ENCODE measurements around the gene ABCD3.
"Not testable (repeated sequence)": the region's sequence is repeated elsewhere in the genome, so short reads cannot be mapped to it uniquely, and the experiment has no call there.

The ABCD3 gene

GRCh38 chr1:94550800-94551241 is 132.6 kb downstream of the ABCD3 start:
- no peak for DNase-seq (ENCODE audit: low spot score)

DNA sequence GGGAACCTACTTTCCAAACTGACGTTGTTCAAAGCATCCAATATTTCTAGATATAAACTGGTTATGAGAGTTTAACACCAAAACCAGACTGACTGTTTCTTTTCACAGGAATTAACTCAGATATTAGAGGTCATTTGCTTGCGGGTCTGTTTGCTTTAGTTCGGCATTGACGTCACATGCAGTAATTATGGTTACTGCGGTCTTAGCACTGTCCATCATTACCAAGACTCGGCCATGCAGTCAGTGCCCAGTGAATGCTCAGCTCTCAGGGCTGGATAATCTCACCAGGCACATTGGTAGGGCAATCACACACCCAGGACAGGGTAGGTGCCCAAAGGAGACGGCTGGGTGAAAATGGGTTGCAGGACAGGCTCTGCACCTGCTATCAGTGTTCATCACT is 133.3 kb downstream of the ABCD3 start:
- DNase-seq (ENCODE audit: low spot score) = no peak

GRCh38 chr1:94552071-94552586 is 133.9 kb downstream of the ABCD3 start:
- DNase-seq (ENCODE audit: low spot score) = no peak

DNA sequence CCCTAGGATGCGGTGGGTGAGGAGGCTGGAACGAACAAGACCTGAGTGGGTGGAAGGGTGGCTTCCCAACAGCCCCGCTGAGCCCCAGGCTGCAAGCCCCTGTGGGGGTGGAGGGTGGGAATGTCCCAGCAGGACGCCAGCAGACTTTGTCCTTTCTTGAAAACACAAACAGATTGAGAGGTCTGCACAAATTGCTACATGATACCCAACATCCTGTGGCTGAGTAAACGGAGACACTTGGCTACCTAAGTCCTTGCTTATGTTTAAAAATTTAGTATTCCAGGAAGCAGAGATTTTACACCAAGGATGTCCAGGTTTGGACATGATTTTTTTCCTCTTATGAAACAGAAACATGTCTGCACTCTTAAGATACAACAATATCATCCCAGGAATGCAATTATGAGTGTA is 135.1 kb downstream of the ABCD3 start:
- no peak for DNase-seq (ENCODE audit: low spot score)

DNA sequence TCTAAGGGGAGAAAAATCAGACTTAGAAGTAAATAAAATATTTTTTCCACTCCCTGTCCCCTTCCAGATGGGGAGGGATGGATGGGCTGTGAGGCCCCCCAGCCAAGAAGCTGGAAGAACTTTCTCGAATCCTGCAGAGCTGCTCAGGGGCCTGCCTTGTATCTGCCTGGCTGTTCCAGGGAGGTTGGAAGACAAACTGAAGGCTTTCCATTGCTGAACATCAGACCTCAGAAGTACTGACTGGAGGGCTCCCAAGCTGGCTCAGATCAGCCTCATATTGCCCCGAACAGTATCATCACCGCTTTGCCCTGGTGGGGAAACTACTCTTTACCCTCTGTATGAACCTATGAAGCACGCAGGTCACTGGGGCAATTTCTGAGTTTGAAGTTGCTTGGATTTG is 135.7 kb downstream of the ABCD3 start:
- DNase-seq (ENCODE audit: low spot score) = no peak

- DNase-seq (ENCODE audit: low spot score) = no peak
Observed at GRCh38 chr1:94554580-94554979, 136.4 kb downstream of the ABCD3 start.

- DNase-seq (ENCODE audit: low spot score) = no peak
Observed at GRCh38 chr1:94555091-94555490, 136.9 kb downstream of the ABCD3 start.

GRCh38 chr1:94559921-94560320 is 141.7 kb downstream of the ABCD3 start:
- no peak for DNase-seq (ENCODE audit: low spot score)

DNA sequence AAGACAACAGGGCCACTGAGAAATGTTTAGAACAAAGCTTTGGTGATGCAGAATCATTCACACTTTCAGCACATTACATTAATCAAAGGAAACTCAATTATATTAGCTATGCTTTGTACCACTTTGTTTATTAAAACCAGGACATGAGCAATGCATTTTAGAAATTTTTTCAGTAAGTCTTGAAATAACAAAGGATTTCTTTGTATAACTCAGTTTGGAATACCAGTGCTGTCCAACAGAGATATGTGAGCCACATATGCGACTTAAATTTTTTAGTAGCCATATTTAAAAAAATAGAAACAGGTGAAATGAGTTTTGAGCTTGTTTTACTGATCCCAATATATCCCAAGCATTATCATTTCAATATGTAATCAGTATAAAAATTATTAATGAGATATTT is 142.1 kb downstream of the ABCD3 start:
- DNase-seq (ENCODE audit: low spot score) = no peak

DNA sequence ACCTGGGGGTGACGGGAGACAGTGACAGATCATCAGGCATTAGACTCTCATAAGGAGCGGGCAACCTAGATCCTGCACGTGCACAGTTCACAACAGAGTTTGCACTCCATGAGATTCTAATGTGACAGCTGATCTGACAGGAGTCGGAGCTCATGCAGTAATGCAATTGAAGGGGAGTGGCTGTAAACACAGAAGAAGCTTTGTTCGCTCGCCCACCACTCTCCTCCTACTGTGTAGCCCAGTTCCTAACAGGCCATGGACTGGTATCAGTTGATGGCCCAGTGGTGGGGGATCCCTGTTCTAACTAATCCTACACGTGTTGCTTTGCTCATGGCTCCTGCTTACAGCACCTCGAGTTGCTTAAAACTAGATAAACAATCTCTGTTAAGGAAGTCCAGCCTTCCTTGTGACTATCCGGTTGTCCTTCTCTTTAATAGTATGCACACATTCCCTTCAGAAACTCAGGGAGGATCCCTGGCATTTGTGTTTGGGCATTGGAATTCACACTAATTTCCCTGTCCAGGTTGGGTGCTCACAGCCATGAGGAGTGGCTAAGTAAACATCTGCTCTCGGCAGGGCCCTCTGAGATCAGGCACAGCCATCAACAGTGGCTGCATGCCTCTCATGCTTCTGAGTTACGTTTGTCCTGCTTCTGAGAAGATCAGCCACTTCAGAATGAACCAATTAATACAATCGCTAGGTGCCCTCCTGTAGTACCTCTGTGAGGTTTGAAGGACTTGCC is 144.5 kb downstream of the ABCD3 start:
- no peak for DNase-seq (ENCODE audit: low spot score)

GRCh38 chr1:94565901-94566300 is 147.7 kb downstream of the ABCD3 start:
- DNase-seq (ENCODE audit: low spot score) = no peak

DNA sequence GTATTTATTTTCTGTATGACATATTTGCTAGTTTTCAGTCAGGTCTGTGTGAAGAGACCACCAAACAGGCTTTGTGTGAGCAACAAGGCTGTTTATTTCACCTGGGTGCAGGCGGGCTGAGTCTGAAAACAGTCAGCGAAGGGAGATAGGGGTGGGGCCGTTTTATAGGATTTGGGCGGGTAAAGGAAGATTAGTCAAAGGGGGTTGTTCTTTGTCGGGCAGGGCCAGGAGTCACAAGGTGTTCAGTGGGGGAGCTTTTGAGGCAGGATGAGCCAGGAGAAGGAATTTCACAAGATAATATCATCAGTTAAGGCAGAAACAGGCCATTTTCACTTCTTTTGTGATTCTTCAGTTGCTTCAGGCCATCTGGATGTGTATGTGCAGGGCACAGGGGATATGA is 148.2 kb downstream of the ABCD3 start:
- not testable (repeated sequence) for DNase-seq (ENCODE audit: low spot score)

- not testable (repeated sequence) for DNase-seq (ENCODE audit: low spot score)
Observed at GRCh38 chr1:94567975-94568607, 149.9 kb downstream of the ABCD3 start.

Measured in CD4-positive, alpha-beta T cell treated with Interleukin-6 at 100 ng/mL for 8 hours (primary cell).